ENCODE results near the gene KLHL18. TPM values are rescaled to one million over a fixed set of nuclear protein-coding genes. Genes with fewer than 3 reads are reported as not detected.
"Not testable (repeated sequence)": the region's sequence is repeated elsewhere in the genome, so short reads cannot be mapped to it uniquely, and the experiment has no call there.

KLHL18 gene
- total RNA-seq, 4 donors from 2014 or later, result 10.4 to 18.1 (median 16.5) TPM

DNA sequence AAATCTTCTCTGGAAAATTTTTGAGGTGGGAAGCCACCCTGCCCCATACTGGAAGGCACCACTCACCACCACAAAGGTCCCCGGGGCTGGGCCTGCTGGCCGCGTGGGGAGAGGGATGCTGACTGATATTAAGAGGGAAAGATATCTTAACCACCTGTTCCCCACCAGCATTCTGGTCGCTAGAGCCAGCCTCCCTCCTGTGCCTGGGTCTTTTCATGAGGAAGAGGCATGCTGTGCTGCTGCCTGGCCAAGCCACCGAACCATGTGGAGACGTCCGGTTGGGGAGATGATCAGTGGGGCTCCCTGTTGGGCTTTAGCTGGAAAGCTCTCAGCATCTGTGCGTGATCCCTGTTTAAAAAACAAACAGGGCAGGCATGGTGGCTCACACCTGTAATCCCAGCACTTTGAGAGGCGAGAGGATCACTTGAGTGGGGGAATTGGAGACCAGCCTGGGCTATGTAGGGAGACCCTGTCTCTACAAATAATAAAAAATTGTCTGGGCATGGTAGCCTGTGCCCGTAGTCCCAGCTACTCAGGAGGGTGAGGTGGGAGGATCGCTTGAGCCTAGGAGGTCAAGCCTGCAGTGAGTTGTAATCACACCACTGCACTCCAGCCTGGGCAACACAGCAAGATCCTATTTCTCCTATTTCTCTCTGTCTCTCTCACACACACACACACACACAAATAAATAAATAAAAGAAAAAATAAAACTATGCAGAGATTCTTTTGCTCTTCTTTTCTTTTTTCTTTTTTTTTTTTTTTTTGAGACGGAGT, 1.0 kb downstream of the KLHL18 start:
- Histone ChIP-seq H3K4me3 (peak overlapping the region; percentile 68 to 91 (median 82)), H3K27ac (replicated peaks in 1 of 4) (peak overlapping the region; percentile 89 to 95 (median 94)), H3K9me3 (no peaks in the 10 kb centered on the region), H3K27me3 (no peaks in the 10 kb centered on the region), H3K4me1 (peaks cover 42 to 63% (median 55%) of the 10 kb centered on the region in 4 donors), H3K36me3 (peaks cover 0 to 22% (median 10%) of the 10 kb centered on the region in 4 donors)
- intact Hi-C loops (cut with DNase I), result loop anchor here (5.0 kb wide), 1 partner anchor 121 kb away; the partner anchor contains the start of gene SETD2
- WGBS, result 31% methylated on average over 12 of the region's 12 CpGs
- TF ChIP-seq, protein P1, sequence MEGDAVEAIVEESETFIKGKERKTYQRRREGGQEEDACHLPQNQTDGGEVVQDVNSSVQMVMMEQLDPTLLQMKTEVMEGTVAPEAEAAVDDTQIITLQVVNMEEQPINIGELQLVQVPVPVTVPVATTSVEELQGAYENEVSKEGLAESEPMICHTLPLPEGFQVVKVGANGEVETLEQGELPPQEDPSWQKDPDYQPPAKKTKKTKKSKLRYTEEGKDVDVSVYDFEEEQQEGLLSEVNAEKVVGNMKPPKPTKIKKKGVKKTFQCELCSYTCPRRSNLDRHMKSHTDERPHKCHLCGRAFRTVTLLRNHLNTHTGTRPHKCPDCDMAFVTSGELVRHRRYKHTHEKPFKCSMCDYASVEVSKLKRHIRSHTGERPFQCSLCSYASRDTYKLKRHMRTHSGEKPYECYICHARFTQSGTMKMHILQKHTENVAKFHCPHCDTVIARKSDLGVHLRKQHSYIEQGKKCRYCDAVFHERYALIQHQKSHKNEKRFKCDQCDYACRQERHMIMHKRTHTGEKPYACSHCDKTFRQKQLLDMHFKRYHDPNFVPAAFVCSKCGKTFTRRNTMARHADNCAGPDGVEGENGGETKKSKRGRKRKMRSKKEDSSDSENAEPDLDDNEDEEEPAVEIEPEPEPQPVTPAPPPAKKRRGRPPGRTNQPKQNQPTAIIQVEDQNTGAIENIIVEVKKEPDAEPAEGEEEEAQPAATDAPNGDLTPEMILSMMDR (IDR thresholded peaks at IDR 0.05), result no peak
- TF ChIP-seq POLR2AphosphoS5 (IDR thresholded peaks at IDR 0.05) (no peak), POLR2A (IDR thresholded peaks at IDR 0.05; ENCODE audit: low read depth) (no peak), EP300 (IDR thresholded peaks at IDR 0.05) (no peak)
- no peak for DNase-seq (ENCODE audit: extremely low spot score)

DNA sequence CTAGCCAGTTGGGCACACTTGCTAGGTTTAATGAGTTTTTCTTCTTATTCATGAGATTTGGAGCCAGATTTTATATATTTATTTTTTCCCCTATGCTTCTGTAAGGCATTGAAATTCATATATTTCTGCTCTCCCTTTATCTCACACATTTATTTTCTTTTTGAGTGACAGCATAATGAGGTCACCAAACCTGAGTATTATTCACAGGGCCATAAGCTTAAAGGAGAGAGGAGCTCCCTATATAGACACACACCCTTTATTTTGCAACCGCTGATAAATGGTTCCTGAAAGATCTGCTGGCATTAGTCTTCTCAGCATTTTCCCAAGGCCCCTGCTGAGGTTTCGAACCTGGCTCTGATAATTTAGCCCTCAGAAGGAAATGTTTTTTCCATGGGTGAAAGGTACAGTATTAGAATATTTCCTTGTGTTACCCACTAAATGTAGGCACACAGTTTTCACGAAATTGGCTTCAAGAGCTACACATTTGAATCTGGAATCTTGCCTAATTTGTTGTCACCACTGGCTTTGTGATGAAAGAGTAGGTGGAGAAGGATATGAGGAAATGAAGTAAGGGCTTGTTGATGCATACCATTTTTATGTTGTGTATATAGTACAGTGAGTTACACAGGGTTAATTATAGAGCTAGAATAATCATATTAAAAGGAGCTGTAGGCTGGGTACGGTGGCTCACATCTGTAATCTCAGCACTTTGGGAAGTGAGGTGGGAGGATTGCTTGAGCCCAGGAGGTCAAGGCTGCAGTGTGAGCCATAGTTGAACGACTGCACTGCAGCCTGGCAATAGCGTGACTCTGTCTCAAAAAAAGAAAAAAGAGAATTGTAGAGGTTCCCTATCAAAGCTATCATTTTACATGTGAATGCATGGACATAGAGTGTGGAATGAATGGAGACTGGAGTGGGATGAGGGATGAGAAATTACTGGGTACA, 6.5 kb downstream of the KLHL18 start:
- intact Hi-C loops (cut with DNase I), result no loop called here
- no peaks in the 10 kb centered on the region for H3K9me3 ChIP-seq
- H3K27ac ChIP-seq (replicated peaks in 1 of 4), result no peak overlapping the region
- no peak for DNase-seq (ENCODE audit: extremely low spot score)
- peaks cover 0 to 45% (median 13%) of the 10 kb centered on the region in 4 donors for H3K36me3 ChIP-seq
- H3K4me1 ChIP-seq, result peaks cover 23 to 59% (median 31%) of the 10 kb centered on the region in 4 donors
- H3K27me3 ChIP-seq, result no peaks in the 10 kb centered on the region
- H3K4me3 ChIP-seq, result no peak overlapping the region
- 77% methylated on average over 6 of the region's 6 CpGs for WGBS
- TF ChIP-seq, protein P1 (IDR thresholded peaks at IDR 0.05), result no peak
- no peak for TF ChIP-seq POLR2A (IDR thresholded peaks at IDR 0.05; ENCODE audit: low read depth)
- no peak for TF ChIP-seq EP300 (IDR thresholded peaks at IDR 0.05)
- TF ChIP-seq POLR2AphosphoS5 (IDR thresholded peaks at IDR 0.05), result no peak

DNA sequence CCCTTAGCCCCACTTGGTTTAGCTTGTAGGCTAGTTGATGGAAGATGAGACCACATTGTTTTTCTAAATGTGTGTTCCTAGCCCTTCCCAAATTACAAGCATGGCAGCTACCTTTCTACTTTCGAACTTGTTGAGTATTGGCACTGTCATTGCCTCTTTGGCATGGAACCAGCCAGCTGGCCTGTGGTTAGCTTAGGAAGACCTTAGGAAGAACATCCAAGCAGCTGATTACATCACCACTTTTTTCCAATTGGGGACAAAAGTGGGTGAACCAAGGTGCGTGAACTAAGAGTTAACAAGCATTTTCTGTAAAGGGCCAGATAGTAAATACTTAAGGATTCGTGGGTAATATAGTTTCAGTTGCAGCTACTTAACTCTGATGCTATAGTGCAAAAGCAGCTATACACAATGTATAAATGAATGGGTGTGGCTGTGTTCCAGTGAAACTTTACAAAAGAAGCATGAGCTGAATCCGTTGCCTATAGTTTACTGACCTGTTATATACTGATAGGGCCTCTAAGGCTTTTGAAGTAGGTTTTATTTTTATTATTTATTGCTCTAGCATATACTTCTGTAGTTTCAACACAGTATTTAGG, 8.5 kb downstream of the KLHL18 start:
- peaks cover 0 to 54% (median 13%) of the 10 kb centered on the region in 4 donors for H3K36me3 ChIP-seq
- DNase-seq (ENCODE audit: extremely low spot score), result no peak
- H3K27me3 ChIP-seq, result no peaks in the 10 kb centered on the region
- H3K27ac ChIP-seq (replicated peaks in 1 of 4), result no peak overlapping the region
- no peak overlapping the region for H3K4me3 ChIP-seq
- 85% methylated on average over 4 of the region's 4 CpGs for WGBS
- intact Hi-C loops (cut with DNase I), result no loop called here
- TF ChIP-seq, protein P1 (IDR thresholded peaks at IDR 0.05), result no peak
- no peak for TF ChIP-seq POLR2AphosphoS5 (IDR thresholded peaks at IDR 0.05)
- no peak for TF ChIP-seq EP300 (IDR thresholded peaks at IDR 0.05)
- TF ChIP-seq POLR2A (IDR thresholded peaks at IDR 0.05; ENCODE audit: low read depth), result no peak
- no peaks in the 10 kb centered on the region for H3K9me3 ChIP-seq
- peaks cover 10 to 53% (median 17%) of the 10 kb centered on the region in 4 donors for H3K4me1 ChIP-seq

DNA sequence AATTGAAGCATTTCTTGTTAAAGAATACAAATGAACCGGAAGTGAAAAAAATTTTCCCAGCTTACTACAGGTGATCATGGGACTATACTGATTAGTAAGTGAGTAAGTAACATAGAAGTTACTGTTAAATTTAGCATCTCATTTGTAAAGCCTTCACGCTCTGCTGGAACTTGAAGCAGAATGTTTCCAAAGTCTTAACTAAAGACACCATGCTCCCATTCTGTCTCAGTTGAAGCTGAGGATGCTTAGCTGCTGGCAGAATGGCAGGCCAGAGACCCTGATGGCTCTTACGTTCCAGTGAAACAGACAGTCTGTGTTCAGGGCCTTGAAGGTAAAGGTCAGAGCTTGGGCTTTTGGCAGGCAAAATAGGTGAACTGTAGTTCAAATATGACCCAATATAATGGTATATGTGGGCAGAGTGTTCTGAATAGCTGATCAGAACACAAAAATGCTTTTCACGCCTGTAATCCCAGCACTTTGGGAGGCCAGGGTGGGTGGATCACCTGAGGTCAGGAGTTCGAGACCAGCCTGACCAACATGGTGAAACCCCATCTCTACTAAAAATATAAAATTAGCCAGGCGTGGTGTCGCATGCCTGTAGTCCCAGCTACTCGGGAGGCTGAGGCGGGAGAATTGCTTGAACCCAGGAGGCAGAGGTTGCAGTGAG, 9.1 kb downstream of the KLHL18 start:
- intact Hi-C loops (cut with DNase I), result not testable (repeated sequence)
- WGBS, result 95% methylated on average over 9 of the region's 9 CpGs

More for the DNA sequence above, 9.1 kb downstream of the KLHL18 start:
- H3K9me3 ChIP-seq; H3K4me3 ChIP-seq; H3K27me3 ChIP-seq; DNase-seq (ENCODE audit: extremely low spot score); H3K27ac ChIP-seq (replicated peaks in 1 of 4): not testable (repeated sequence)
- Histone ChIP-seq H3K4me1 (peaks cover 6 to 53% (median 17%) of the 10 kb centered on the region in 4 donors), H3K36me3 (peaks cover 0 to 51% (median 13%) of the 10 kb centered on the region in 4 donors)

All from esophagus muscularis mucosa (tissue), 4 donors.